SK-N-SH (cell line): Measurements from ENCODE around the gene SVOP. TPM values are rescaled to one million over a fixed set of nuclear protein-coding genes. Genes with fewer than 3 reads are reported as not detected.

Source experiments
- CTCF ChIA-PET: fragments of 300-600, 350-600 bp; formaldehyde crosslinking; extraction: SDS; loops from one replicate; lab custom pipeline; 2021; lab: Yijun Ruan, JAX
- POLR2A ChIA-PET: fragments of 350-600 bp; sonication (Branson Sonifier 250); formaldehyde crosslinking; extraction: SDS; loops from one replicate; lab custom pipeline; 2020; ENCODE audit warnings: antibody characterized with exemption, inconsistent platforms; lab: Yijun Ruan, JAX
- DNase-seq: peaks from one replicate; pipeline ENCODE4 v3.0.0; 2012
- H2AFZ ChIP-seq: fragments of 200-600 bp; sonication (generic); 2 replicates; pipeline ENCODE4 v1.8.1; 2016; ENCODE audit warnings: antibody characterized with exemption, mild to moderate bottlenecking, low read depth
- H3F3A ChIP-seq: fragments of 200-600 bp; sonication (generic); replicated peaks from 2 replicates; pipeline ENCODE3; 2016; ENCODE audit warnings: antibody characterized with exemption, mild to moderate bottlenecking; ENCODE audit not compliant: insufficient read depth
- H3K27ac ChIP-seq, 2 experiments: fragments of 200-500 bp in 1 of 2; fragments of 200-600 bp in 1 of 2; sonication (Bioruptor generic) in 1 of 2; sonication (generic), shearing (Covaris generic) in 1 of 2; 2 replicates each; pipeline versions ENCODE4 v1.5.1 to v1.6.1; 2014 to 2016; ENCODE audit warnings: low read depth in 2 of 2, inconsistent platforms in 1 of 2, low read length in 1 of 2, mild to moderate bottlenecking in 1 of 2, mixed read lengths in 1 of 2
- H3K27me3 ChIP-seq: fragments of 200-600 bp; sonication (generic), shearing (Covaris generic); 2 replicates; pipeline ENCODE4 v1.6.1; 2016; ENCODE audit warnings: mixed run types; ENCODE audit not compliant: insufficient read depth
- H3K36me3 ChIP-seq, 2 experiments: fragments of 200-500 bp in 1 of 2; fragments of 200-600 bp in 1 of 2; sonication (Bioruptor generic) in 1 of 2; sonication (generic) in 1 of 2; replicated peaks in 1 of 2; 2 replicates each; pipeline versions ENCODE3 to v1.5.1; 2014 to 2016; ENCODE audit warnings: low read length in 1 of 2, mild to moderate bottlenecking in 1 of 2; ENCODE audit not compliant: insufficient read depth in 2 of 2, control insufficient read depth in 1 of 2
- H3K4me1 ChIP-seq, 2 experiments: fragments of 200-500 bp in 1 of 2; fragments of 200-600 bp in 1 of 2; sonication (Bioruptor generic) in 1 of 2; sonication (generic), shearing (Covaris generic) in 1 of 2; 2 replicates each; pipeline versions ENCODE4 v1.5.1 to v1.6.1; 2014 to 2016; ENCODE audit warnings: low read depth in 1 of 2, low read length in 1 of 2, mixed run types in 1 of 2; ENCODE audit not compliant: insufficient read depth in 2 of 2, control insufficient read depth in 1 of 2
- H3K4me2 ChIP-seq: fragments of 200-600 bp; sonication (generic), shearing (Covaris generic); 2 replicates; pipeline ENCODE4 v1.6.1; 2017; ENCODE audit warnings: mixed run types
- H3K4me3 ChIP-seq, 2 experiments: fragments of 200-500 bp in 1 of 2; fragments of 200-600 bp in 1 of 2; sonication (Bioruptor generic) in 1 of 2; sonication (generic), shearing (Covaris generic) in 1 of 2; 2 replicates each; pipeline versions ENCODE4 v1.5.1 to v1.8.1; 2014 to 2016; ENCODE audit warnings: low read depth in 2 of 2, inconsistent platforms in 1 of 2, low read length in 1 of 2, mild to moderate bottlenecking in 1 of 2, mixed read lengths in 1 of 2, moderate library complexity in 1 of 2
- H3K79me2 ChIP-seq: fragments of 200-600 bp; sonication (generic); 2 replicates; pipeline ENCODE4 v1.8.1; 2017; ENCODE audit warnings: mild to moderate bottlenecking; ENCODE audit not compliant: insufficient read depth
- H3K9ac ChIP-seq: fragments of 200-600 bp; sonication (generic); 2 replicates; pipeline ENCODE4 v1.6.1; 2017; ENCODE audit warnings: mixed run types
- H3K9me2 ChIP-seq: fragments of 200-600 bp; sonication (generic); 2 replicates; pipeline ENCODE4 v1.6.1; 2017; ENCODE audit warnings: mixed run types
- H3K9me3 ChIP-seq: fragments of 200-600 bp; sonication (generic); 2 replicates; pipeline ENCODE4 v1.6.1; 2017; ENCODE audit warnings: mixed run types, mild to moderate bottlenecking, moderate library complexity
- H4K20me1 ChIP-seq: fragments of 200-600 bp; sonication (generic); 2 replicates; pipeline ENCODE4 v1.6.1; 2017; ENCODE audit warnings: mild to moderate bottlenecking, mixed run types; ENCODE audit not compliant: insufficient read depth
- ELF1 ChIP-seq: IDR thresholded peaks from 2 replicates; pipeline ENCODE4 v1.4.0; 2012
- EP300 ChIP-seq, 2 experiments: IDR thresholded peaks; 2 replicates each; pipeline versions ENCODE4 v1.4.0 to v1.6.1; 2012; ENCODE audit warnings: borderline replicate concordance in 1 of 2, low read depth in 1 of 2, low read length in 1 of 2
- EZH2phosphoT487 ChIP-seq: fragments of 200-600 bp; sonication (generic); IDR thresholded peaks from 2 replicates; pipeline ENCODE4 v1.6.1; 2017; ENCODE audit warnings: low read depth, mixed run types, mild to moderate bottlenecking, antibody characterized with exemption, moderate library complexity, borderline replicate concordance
- FOSL2 ChIP-seq: IDR thresholded peaks from 2 replicates; pipeline ENCODE4 v1.4.0; 2012; ENCODE audit warnings: low read depth, mild to moderate bottlenecking, moderate library complexity, borderline replicate concordance
- FOXJ3 ChIP-seq: sonication (generic); formaldehyde crosslinking; IDR thresholded peaks from 2 replicates; pipeline ENCODE4 v1.5.1; 2020; ENCODE audit warnings: mild to moderate bottlenecking, missing genetic modification reagents
- JUND ChIP-seq: IDR thresholded peaks from 2 replicates; pipeline ENCODE4 v1.4.0; 2012
- MEF2A ChIP-seq: IDR thresholded peaks from 2 replicates; pipeline ENCODE4 v1.4.0; 2012; ENCODE audit warnings: low read depth, borderline replicate concordance
- POLR2AphosphoS5 ChIP-seq: IDR thresholded peaks from 2 replicates; pipeline ENCODE4 v1.6.1; 2012; ENCODE audit warnings: low read depth, low read length
- RCOR1 ChIP-seq: fragments of 150-350 bp; IDR thresholded peaks from 2 replicates; pipeline ENCODE4 v1.6.1; 2017; ENCODE audit warnings: antibody characterized with exemption, low read length
- TEAD4 ChIP-seq: IDR thresholded peaks from 2 replicates; pipeline ENCODE4 v1.4.0; 2012; ENCODE audit warnings: mild to moderate bottlenecking, borderline replicate concordance; ENCODE audit not compliant: insufficient read depth
- WGBS: methylation state at CpG from one replicate; pipeline ENCODE4 v1.1.6; 2017; ENCODE audit warnings: low lambda C conversion rate; 5-methylcytosine and 5-hydroxymethylcytosine counted together
- polyA plus RNA-seq, 3 experiments: library from polyadenylated mRNA; depleted of rRNA; stranded (reverse); fragments of >200 nt; gene quantifications; 2 replicates each; pipeline ENCODE4 v1.2.3, GENCODE V29; 2012
- TF ChIP-seq, protein P1 (sequence below): IDR thresholded peaks from 2 replicates; pipeline ENCODE4 v1.6.1; 2012; ENCODE audit warnings: mild to moderate bottlenecking, low read depth, low read length, moderate library complexity
- TF ChIP-seq, protein P2 (sequence below): IDR thresholded peaks from 2 replicates; pipeline ENCODE4 v1.4.0; 2012; ENCODE audit warnings: low read depth
- TF ChIP-seq, protein P3 (sequence below): fragments of 150-350 bp; IDR thresholded peaks from 2 replicates; pipeline ENCODE4 v1.6.1; 2017; ENCODE audit warnings: antibody characterized with exemption, low read length, low read depth, borderline replicate concordance
- TF ChIP-seq, protein P4 (sequence below): IDR thresholded peaks from 2 replicates; pipeline ENCODE4; 2012
- TF ChIP-seq, protein P5 (sequence below): fragments of 150-350 bp; IDR thresholded peaks from 2 replicates; pipeline ENCODE4 v1.6.1; 2016; ENCODE audit warnings: mild to moderate bottlenecking, low read depth, low read length

SVOP gene
- polyA plus RNA-seq, 1 of the 3 experiments (the other 2 are of a cell fraction): 0.07 TPM

DNA sequence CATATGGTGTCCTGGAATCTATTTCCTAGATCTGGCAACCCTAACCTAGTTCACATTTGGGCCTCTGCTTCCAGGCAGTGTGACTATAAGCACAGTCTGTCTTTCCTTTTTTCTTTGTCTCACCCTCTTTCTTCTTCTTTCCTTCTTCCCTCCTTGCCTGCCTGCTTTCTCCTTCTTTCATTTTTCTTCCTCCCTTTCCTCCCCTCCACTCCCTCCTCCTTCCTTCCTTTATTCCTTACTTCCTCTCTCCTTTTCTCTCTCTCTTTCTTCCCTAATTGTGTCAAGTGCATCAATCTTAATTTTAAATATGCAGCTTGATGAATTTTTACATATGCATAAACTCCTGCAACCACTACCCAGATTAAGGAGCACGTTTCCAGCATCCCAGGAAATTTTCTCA, 145.6 kb downstream of the SVOP start:
- no peaks in the 10 kb centered on the region for H3K27me3 ChIP-seq
- ChIA-PET POLR2A (no interaction called here), CTCF (no interaction called here)
- WGBS: 0% methylated on average over 1 of the region's 1 CpG
- no peaks in the 10 kb centered on the region for H3K9me2 ChIP-seq
- no peaks in the 10 kb centered on the region for H3F3A ChIP-seq
- TF ChIP-seq, protein P1, sequence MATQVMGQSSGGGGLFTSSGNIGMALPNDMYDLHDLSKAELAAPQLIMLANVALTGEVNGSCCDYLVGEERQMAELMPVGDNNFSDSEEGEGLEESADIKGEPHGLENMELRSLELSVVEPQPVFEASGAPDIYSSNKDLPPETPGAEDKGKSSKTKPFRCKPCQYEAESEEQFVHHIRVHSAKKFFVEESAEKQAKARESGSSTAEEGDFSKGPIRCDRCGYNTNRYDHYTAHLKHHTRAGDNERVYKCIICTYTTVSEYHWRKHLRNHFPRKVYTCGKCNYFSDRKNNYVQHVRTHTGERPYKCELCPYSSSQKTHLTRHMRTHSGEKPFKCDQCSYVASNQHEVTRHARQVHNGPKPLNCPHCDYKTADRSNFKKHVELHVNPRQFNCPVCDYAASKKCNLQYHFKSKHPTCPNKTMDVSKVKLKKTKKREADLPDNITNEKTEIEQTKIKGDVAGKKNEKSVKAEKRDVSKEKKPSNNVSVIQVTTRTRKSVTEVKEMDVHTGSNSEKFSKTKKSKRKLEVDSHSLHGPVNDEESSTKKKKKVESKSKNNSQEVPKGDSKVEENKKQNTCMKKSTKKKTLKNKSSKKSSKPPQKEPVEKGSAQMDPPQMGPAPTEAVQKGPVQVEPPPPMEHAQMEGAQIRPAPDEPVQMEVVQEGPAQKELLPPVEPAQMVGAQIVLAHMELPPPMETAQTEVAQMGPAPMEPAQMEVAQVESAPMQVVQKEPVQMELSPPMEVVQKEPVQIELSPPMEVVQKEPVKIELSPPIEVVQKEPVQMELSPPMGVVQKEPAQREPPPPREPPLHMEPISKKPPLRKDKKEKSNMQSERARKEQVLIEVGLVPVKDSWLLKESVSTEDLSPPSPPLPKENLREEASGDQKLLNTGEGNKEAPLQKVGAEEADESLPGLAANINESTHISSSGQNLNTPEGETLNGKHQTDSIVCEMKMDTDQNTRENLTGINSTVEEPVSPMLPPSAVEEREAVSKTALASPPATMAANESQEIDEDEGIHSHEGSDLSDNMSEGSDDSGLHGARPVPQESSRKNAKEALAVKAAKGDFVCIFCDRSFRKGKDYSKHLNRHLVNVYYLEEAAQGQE: no peak
- TF ChIP-seq, protein P2, sequence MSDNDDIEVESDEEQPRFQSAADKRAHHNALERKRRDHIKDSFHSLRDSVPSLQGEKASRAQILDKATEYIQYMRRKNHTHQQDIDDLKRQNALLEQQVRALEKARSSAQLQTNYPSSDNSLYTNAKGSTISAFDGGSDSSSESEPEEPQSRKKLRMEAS: no peak
- TF ChIP-seq EZH2phosphoT487: no peak
- no peak for TF ChIP-seq ELF1
- no peak for TF ChIP-seq POLR2AphosphoS5
- TF ChIP-seq JUND: no peak
- TF ChIP-seq FOXJ3 (CRISPR knock-in tag): no peak
- TF ChIP-seq, protein P3, sequence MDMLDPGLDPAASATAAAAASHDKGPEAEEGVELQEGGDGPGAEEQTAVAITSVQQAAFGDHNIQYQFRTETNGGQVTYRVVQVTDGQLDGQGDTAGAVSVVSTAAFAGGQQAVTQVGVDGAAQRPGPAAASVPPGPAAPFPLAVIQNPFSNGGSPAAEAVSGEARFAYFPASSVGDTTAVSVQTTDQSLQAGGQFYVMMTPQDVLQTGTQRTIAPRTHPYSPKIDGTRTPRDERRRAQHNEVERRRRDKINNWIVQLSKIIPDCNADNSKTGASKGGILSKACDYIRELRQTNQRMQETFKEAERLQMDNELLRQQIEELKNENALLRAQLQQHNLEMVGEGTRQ: no peak
- TF ChIP-seq, protein P4, sequence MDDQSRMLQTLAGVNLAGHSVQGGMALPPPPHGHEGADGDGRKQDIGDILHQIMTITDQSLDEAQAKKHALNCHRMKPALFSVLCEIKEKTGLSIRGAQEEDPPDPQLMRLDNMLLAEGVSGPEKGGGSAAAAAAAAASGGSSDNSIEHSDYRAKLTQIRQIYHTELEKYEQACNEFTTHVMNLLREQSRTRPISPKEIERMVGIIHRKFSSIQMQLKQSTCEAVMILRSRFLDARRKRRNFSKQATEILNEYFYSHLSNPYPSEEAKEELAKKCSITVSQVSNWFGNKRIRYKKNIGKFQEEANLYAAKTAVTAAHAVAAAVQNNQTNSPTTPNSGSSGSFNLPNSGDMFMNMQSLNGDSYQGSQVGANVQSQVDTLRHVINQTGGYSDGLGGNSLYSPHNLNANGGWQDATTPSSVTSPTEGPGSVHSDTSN: no peak
- TF ChIP-seq, protein P5, sequence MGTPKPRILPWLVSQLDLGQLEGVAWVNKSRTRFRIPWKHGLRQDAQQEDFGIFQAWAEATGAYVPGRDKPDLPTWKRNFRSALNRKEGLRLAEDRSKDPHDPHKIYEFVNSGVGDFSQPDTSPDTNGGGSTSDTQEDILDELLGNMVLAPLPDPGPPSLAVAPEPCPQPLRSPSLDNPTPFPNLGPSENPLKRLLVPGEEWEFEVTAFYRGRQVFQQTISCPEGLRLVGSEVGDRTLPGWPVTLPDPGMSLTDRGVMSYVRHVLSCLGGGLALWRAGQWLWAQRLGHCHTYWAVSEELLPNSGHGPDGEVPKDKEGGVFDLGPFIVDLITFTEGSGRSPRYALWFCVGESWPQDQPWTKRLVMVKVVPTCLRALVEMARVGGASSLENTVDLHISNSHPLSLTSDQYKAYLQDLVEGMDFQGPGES: no peak
- no peak for TF ChIP-seq TEAD4
- TF ChIP-seq MEF2A: no peak
- TF ChIP-seq RCOR1: no peak
- no peak for TF ChIP-seq FOSL2
- no peak for TF ChIP-seq EP300 (IDR thresholded peaks at IDR 0.05; ENCODE audit: borderline replicate concordance in 1 of 2, low read depth in 1 of 2, low read length in 1 of 2)
- no peaks in the 10 kb centered on the region for H4K20me1 ChIP-seq
- DNase-seq: no peak
- H3K4me3 ChIP-seq: no peak overlapping the region
- no peaks in the 10 kb centered on the region for H3K79me2 ChIP-seq
- H3K27ac ChIP-seq: no peak overlapping the region
- no peaks in the 10 kb centered on the region for H3K36me3 ChIP-seq
- H2AFZ ChIP-seq: no peak overlapping the region
- no peak overlapping the region for H3K9ac ChIP-seq
- no peaks in the 10 kb centered on the region; a peak in 1 of 4 replicates for H3K4me1 ChIP-seq
- no peaks in the 10 kb centered on the region for H3K9me3 ChIP-seq
- H3K4me2 ChIP-seq: no peak overlapping the region
